GM18511 (cell line): ENCODE results near the gene NOP9.
"Not testable (repeated sequence)": the region's sequence is repeated elsewhere in the genome, so short reads cannot be mapped to it uniquely, and the experiment has no call there.

Experiments
- ATAC-seq: cut with Tn5 transposase; IDR thresholded peaks from one replicate; pipeline ENCODE4 v1.9.1; 2021; ENCODE audit warnings: mild to moderate bottlenecking, moderate library complexity; ENCODE audit not compliant: unreplicated experiment

The NOP9 gene

GRCh38 chr14:24342889-24343288, 43.2 kb downstream of the NOP9 start:
- no peak for ATAC-seq

DNA sequence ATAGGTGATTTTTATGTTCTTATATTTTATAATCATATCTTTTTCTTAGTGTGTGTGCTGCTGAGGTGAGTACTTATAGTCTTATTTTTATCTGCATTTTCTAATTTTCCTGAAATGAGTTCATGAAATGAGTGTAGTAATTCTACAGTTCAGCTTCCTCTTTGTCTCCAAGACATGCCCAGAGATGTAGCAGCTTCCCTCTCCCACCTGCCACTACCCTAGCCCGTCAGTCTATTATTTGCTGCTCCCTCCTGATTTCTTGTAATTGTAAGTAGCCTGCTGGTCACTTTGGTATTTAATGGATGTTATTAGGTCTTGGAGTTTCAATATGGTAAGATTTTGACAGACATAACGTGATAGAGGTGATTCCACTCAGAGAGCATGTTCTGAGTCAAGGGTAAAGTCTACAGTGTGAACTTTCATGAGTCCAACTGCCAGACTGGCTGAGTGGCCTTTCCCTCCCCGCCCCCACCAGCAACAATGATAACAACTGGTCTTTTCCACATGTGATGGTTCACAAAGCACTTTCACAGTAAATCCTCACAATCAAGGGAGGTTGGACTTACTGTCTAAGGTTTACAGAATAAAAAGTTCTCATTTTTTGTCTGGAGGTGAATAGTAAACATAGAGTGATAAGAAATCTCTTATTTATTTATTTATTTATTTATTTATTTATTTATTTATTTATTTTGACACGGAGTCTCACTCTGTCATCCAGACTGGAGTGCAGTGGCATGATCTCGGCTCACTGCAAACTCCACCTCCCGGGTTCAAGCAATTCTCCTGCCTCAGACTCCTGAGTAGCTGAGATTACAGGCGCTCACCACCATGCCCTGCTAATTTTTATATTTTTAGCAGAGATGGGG, 44.4 kb downstream of the NOP9 start:
- no peak for ATAC-seq

- ATAC-seq = no peak
These were observed 47.5 kb downstream of the NOP9 start for GRCh38 chr14:24347134-24347533.

- ATAC-seq = no peak
These were observed 48.5 kb downstream of the NOP9 start for GRCh38 chr14:24348186-24348585.

- ATAC-seq = no peak
These were observed 50.1 kb downstream of the NOP9 start for GRCh38 chr14:24349742-24350141.

- no peak for ATAC-seq
These were observed 51.9 kb downstream of the NOP9 start for GRCh38 chr14:24351517-24351916.

- no peak for ATAC-seq
These were observed 54.2 kb downstream of the NOP9 start for GRCh38 chr14:24353559-24354481.

GRCh38 chr14:24354482-24354825, 54.8 kb downstream of the NOP9 start:
- ATAC-seq = not testable (repeated sequence)

DNA sequence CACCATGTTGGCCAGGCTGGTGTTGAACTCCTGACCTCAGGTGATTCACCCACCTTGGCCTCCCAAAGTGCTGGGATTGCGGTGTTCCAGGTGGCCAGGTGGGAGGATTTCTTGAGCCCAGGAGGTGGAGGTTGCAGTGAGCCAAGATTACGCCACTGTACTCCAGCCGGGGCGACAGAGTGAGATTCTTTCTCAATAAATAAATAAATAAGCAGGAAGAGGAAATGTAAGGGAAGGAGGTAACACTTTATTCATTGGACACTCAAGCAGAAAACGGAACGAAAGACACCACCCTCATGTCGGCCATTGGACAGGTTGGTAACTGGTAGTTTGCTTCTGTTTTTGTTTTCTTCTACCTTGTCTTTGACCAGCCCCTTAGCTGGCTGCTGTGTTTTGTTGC, 55.4 kb downstream of the NOP9 start:
- no peak for ATAC-seq

- ATAC-seq = no peak
These were observed 56.6 kb downstream of the NOP9 start for GRCh38 chr14:24356208-24356607.
